Measurements from ENCODE around the gene MARCHF11.

DNA sequence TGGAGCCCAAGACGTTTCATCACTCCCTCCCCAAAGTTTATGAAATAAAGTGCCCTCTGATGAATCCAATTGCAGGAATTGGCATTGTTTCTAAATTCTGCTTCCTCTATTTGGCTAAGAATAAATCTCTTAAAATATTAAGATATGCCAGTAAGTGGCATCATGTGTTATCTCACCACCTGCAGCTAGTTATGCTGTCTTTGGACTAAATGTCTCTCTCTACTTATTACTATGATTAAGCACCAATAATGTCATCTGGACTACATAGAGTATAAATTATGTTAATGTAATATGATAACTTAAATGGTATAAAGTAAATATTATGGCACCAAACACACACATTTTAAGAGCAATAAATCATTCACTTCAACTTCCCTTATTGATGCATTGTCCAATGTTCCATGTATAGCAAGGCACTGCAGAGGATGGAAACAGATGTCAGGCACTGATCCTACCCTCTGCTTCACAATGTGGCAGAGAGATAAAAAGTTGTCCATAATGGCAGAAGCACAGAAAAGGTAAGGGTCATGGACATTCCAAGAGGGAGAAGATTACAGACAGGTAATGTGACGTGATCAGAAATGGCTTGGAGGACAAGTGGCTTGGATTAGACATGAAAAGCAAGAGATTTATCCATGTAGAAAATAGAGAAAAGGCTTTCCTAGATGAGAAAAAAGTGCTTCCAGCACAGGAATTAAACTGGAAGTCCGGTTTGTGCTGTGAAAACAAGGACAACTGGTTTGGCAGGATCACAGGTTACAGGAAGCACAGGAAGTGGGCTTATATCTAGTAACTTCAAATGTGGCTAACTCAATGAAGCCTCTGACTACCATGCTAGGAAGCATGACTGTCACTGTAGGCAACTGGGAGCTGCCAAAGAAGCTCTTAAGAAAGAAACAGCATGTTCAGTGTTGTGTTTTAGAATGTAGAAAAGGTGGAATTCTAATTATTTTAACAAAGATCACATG is 26.7 kb downstream of the MARCHF11 start:
- TF ChIP-seq, protein P1, sequence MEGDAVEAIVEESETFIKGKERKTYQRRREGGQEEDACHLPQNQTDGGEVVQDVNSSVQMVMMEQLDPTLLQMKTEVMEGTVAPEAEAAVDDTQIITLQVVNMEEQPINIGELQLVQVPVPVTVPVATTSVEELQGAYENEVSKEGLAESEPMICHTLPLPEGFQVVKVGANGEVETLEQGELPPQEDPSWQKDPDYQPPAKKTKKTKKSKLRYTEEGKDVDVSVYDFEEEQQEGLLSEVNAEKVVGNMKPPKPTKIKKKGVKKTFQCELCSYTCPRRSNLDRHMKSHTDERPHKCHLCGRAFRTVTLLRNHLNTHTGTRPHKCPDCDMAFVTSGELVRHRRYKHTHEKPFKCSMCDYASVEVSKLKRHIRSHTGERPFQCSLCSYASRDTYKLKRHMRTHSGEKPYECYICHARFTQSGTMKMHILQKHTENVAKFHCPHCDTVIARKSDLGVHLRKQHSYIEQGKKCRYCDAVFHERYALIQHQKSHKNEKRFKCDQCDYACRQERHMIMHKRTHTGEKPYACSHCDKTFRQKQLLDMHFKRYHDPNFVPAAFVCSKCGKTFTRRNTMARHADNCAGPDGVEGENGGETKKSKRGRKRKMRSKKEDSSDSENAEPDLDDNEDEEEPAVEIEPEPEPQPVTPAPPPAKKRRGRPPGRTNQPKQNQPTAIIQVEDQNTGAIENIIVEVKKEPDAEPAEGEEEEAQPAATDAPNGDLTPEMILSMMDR (IDR thresholded peaks at IDR 0.05): no peak
- TF ChIP-seq ZFX (IDR thresholded peaks at IDR 0.05; ENCODE audit: borderline replicate concordance): no peak
